Mesendoderm (in vitro differentiated cells): ENCODE measurements around the gene NCF2.
A peak's percentile ranks its signal among the peaks of the same experiment; 100 is the strongest.
"Not testable (repeated sequence)": the region's sequence is repeated elsewhere in the genome, so short reads cannot be mapped to it uniquely, and the experiment has no call there.

Experiments
- DNase-seq: peaks from one replicate; pipeline ENCODE4 v3.0.0; 2013
- H2AK5ac ChIP-seq: 2 replicates; pipeline ENCODE4 v1.6.1; 2013; ENCODE audit warnings: low read length, inconsistent platforms
- H2BK120ac ChIP-seq: 2 replicates; pipeline ENCODE4 v1.6.1; 2013; ENCODE audit warnings: low read depth, mild to moderate bottlenecking, low read length, moderate library complexity, mixed read lengths
- H2BK15ac ChIP-seq: replicated peaks from 2 replicates; pipeline ENCODE4 v1.6.1; 2013; ENCODE audit warnings: low read depth, mild to moderate bottlenecking, moderate library complexity
- H2BK5ac ChIP-seq: 2 replicates; pipeline ENCODE4 v1.6.1; 2013; ENCODE audit warnings: low read length, inconsistent platforms
- H3K18ac ChIP-seq: 2 replicates; pipeline ENCODE4 v1.6.1; 2013; ENCODE audit warnings: mild to moderate bottlenecking, low read length, mixed read lengths
- H3K23ac ChIP-seq: one replicate; pipeline ENCODE4 v1.6.1; 2013; ENCODE audit warnings: low read length
- H3K27ac ChIP-seq: 2 replicates; pipeline ENCODE4 v1.5.1; 2013; ENCODE audit warnings: low read depth, mild to moderate bottlenecking, inconsistent platforms, low read length, moderate library complexity
- H3K27me3 ChIP-seq: 2 replicates; pipeline ENCODE4 v1.6.1; 2013; ENCODE audit warnings: low read length, control low read depth, mild to moderate bottlenecking, inconsistent platforms; ENCODE audit not compliant: insufficient read depth, poor library complexity
- H3K36me3 ChIP-seq: 2 replicates; pipeline ENCODE4 v1.6.1; 2013; ENCODE audit warnings: low read length, inconsistent platforms; ENCODE audit not compliant: control insufficient read depth, insufficient read depth
- H3K4ac ChIP-seq: one replicate; pipeline ENCODE4 v1.6.1; 2013; ENCODE audit warnings: low read depth, mild to moderate bottlenecking, low read length, moderate library complexity
- H3K4me1 ChIP-seq: 2 replicates; pipeline ENCODE4 v1.6.1; 2013; ENCODE audit warnings: low read depth, low read length, inconsistent platforms; ENCODE audit not compliant: control insufficient read depth
- H3K4me2 ChIP-seq: 2 replicates; pipeline ENCODE4 v1.6.1; 2013; ENCODE audit warnings: low read length
- H3K4me3 ChIP-seq: 2 replicates; pipeline ENCODE4 v1.5.1; 2013; ENCODE audit warnings: mild to moderate bottlenecking, low read length
- H3K56ac ChIP-seq: one replicate; pipeline ENCODE4 v1.6.1; 2013; ENCODE audit warnings: low read length
- H3K79me1 ChIP-seq: 2 replicates; pipeline ENCODE4 v1.6.1; 2013; ENCODE audit warnings: low read length, inconsistent platforms
- H3K79me2 ChIP-seq: 2 replicates; pipeline ENCODE4 v1.6.1; 2013; ENCODE audit warnings: mild to moderate bottlenecking, low read length; ENCODE audit not compliant: control insufficient read depth, insufficient read depth
- H3K9ac ChIP-seq: 2 replicates; pipeline ENCODE4 v1.6.1; 2013; ENCODE audit warnings: low read length, inconsistent platforms
- H4K5ac ChIP-seq: one replicate; pipeline ENCODE4 v1.6.1; 2013; ENCODE audit warnings: low read length
- H4K8ac ChIP-seq: one replicate; pipeline ENCODE4 v1.6.1; 2013; ENCODE audit warnings: low read depth, mild to moderate bottlenecking, control low read depth, low read length, moderate library complexity
- WGBS: extraction: QIAGEN DNeasy Blood & Tissue Kit; methylation state at CpG from one replicate; pipeline ENCODE4 v1.1.7; 2013; ENCODE audit warnings: low lambda C conversion rate, missing lambda C conversion rate; ENCODE audit not compliant: insufficient coverage; ENCODE audit errors: extremely low coverage; 5-methylcytosine and 5-hydroxymethylcytosine counted together

The NCF2 gene

DNA sequence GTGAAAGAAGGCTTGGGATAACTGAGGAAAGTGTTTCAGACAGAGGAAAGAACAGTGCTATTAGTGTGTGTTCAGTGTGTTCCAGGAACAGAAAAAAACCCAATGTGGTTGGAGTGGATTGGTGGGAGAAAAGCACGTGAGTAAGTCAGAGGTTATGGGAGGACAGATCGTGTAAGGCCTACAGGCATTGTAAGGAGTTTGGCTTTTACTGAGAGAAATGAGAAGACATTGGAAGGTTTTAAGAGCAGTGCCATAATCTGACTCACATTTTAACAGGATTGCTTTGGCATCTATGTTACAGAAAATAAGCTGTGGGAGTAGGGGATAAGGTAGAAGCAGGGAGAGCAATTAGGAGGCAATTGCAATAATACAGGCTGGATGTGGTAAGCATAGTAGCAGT lies 40.5 kb upstream of the NCF2 start:
- Histone ChIP-seq H3K27me3 (no peaks in the 10 kb centered on the region), H2BK120ac (no peak overlapping the region), H3K4ac (no peak overlapping the region), H4K5ac (no peak overlapping the region), H3K4me3 (no peak overlapping the region), H3K4me1 (no peaks in the 10 kb centered on the region), H4K8ac (no peak overlapping the region), H3K36me3 (peaks cover 6% of the 10 kb centered on the region), H2BK15ac (no peak overlapping the region), H3K79me1 (peaks cover 4% of the 10 kb centered on the region), H3K9ac (no peak overlapping the region), H3K23ac (no peak overlapping the region), H2BK5ac (no peak overlapping the region), H3K18ac (no peak overlapping the region), H3K27ac (no peak overlapping the region), H3K56ac (no peak overlapping the region), H2AK5ac (no peak overlapping the region), H3K4me2 (no peak overlapping the region), H3K79me2 (peaks cover 8% of the 10 kb centered on the region)
- WGBS, result no CpG with 5 or more reads among the region's 2 CpGs
- no peak for DNase-seq

DNA sequence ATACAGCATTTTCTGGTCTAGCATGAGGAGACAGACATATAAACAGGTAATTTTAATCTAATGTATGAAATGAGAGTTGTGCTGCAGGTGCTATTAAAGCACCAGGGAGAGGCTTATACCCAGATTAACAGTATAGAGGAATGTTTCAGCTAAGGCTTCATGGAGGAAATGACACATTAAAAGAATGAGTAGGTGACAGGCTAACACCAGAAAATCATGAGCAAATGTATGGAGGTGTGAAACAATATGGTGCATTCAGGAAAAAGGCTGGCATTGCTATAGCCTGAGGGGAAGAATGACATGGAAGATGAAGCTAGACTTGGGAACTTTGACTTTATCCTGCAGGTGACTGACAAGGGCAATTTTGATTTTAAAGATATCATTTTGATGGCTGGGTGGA lies 38.3 kb upstream of the NCF2 start:
- Histone ChIP-seq H3K4ac (no peak overlapping the region), H2AK5ac (no peak overlapping the region), H2BK120ac (no peak overlapping the region), H3K4me3 (no peak overlapping the region), H2BK15ac (no peak overlapping the region), H3K4me1 (no peaks in the 10 kb centered on the region), H3K18ac (no peak overlapping the region), H3K23ac (no peak overlapping the region), H3K56ac (no peak overlapping the region), H4K8ac (no peak overlapping the region), H3K27me3 (no peaks in the 10 kb centered on the region), H2BK5ac (no peak overlapping the region), H3K79me2 (peaks cover 3% of the 10 kb centered on the region), H4K5ac (no peak overlapping the region), H3K79me1 (peaks cover 4% of the 10 kb centered on the region), H3K36me3 (peaks cover 6% of the 10 kb centered on the region), H3K9ac (no peak overlapping the region), H3K27ac (no peak overlapping the region), H3K4me2 (no peak overlapping the region)
- no peak for DNase-seq

DNA sequence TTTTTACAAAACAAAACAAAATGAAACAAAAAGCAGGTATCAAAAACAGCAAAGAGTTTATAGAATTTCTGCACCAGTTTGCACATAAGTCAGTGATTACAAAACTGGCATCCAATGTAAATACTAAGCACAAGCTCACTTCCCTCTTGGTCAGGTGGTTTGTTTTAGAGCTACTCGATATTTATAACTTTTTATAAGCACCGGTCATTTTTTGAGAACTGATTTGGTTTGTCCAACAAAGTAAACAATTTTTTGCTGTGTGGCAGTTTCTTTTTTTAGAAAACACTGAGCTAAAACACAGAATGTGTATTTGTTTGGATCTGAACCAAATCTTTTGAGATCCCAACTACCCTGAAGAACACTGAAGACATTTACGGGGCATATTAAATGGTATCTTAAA lies 36.0 kb upstream of the NCF2 start:
- not testable (repeated sequence) for H2BK5ac ChIP-seq, H2AK5ac ChIP-seq, H3K36me3 ChIP-seq, H4K5ac ChIP-seq, H3K9ac ChIP-seq, H3K27ac ChIP-seq, H3K79me2 ChIP-seq, H3K4me1 ChIP-seq, H3K18ac ChIP-seq, H2BK15ac ChIP-seq, H3K27me3 ChIP-seq, H2BK120ac ChIP-seq, H3K4me2 ChIP-seq, H3K4me3 ChIP-seq, H3K4ac ChIP-seq, DNase-seq, H4K8ac ChIP-seq, H3K79me1 ChIP-seq, H3K56ac ChIP-seq, H3K23ac ChIP-seq
- WGBS, result no CpG with 5 or more reads among the region's 3 CpGs

DNA sequence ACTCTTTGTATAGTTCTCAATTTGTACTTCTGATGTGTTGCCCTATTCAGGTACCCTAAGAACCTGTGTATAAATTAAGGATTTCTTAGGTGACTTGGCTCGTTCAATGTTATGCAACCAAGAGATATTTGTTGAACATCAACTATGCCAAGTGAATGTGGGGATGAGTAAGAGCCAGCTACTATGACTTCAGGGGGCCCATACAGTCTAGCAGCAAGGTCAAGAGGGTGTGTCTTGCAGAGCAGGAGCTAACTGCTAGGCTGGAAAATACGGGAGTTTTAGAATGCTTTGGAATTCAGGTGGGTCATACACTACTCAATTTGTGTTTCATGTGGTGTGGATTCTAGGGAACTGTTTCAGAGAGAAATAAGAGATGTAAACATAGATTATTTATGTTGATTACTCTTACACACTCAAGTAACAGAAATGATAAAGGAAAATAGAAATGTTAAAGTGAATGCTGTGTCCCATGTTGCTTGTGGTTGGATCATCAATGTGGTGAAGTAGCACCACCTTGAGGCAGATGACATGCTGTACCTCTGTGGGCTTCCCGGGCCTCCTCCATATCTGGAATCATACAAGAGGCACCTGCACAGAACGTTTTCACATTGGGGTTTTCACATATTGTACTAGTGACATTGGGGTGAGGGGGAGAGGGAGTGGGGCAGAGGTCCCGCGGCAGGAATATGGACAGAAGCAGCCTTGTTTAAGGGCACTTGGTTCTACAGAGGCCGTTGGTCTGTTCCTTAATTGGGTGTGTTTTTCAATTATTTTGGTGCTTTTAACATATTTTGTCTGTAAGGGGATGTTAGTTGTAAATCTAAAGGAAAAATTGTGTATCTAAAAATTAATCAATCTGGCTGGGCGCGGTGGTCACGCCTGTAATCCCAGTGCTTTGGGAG lies 32.9 kb upstream of the NCF2 start:
- no peaks in the 10 kb centered on the region for H3K4me1 ChIP-seq
- H3K27ac ChIP-seq, result no peak overlapping the region
- peak; percentile 76 for DNase-seq
- H3K4ac ChIP-seq, result no peak overlapping the region
- no peak overlapping the region for H3K4me2 ChIP-seq
- no peak overlapping the region for H4K5ac ChIP-seq
- no peak overlapping the region for H2BK5ac ChIP-seq
- H3K56ac ChIP-seq, result no peak overlapping the region
- WGBS, result no CpG with 5 or more reads among the region's 10 CpGs
- H3K79me2 ChIP-seq, result no peaks in the 10 kb centered on the region
- no peaks in the 10 kb centered on the region for H3K79me1 ChIP-seq
- no peak overlapping the region for H3K18ac ChIP-seq
- H4K8ac ChIP-seq, result no peak overlapping the region
- no peak overlapping the region for H2BK15ac ChIP-seq
- no peak overlapping the region for H3K4me3 ChIP-seq
- no peak overlapping the region for H2BK120ac ChIP-seq
- H3K23ac ChIP-seq, result no peak overlapping the region
- no peak overlapping the region for H3K9ac ChIP-seq
- no peaks in the 10 kb centered on the region for H3K36me3 ChIP-seq
- H3K27me3 ChIP-seq, result no peaks in the 10 kb centered on the region
- H2AK5ac ChIP-seq, result no peak overlapping the region

- no peak overlapping the region for H3K56ac ChIP-seq
- H2BK120ac ChIP-seq, result no peak overlapping the region
- no peak overlapping the region for H2BK5ac ChIP-seq
- H3K36me3 ChIP-seq, result no peaks in the 10 kb centered on the region
- H3K27me3 ChIP-seq, result no peaks in the 10 kb centered on the region
- H4K8ac ChIP-seq, result no peak overlapping the region
- H3K79me2 ChIP-seq, result no peaks in the 10 kb centered on the region
- H3K18ac ChIP-seq, result no peak overlapping the region
- H3K23ac ChIP-seq, result no peak overlapping the region
- H3K27ac ChIP-seq, result no peak overlapping the region
- H3K4me2 ChIP-seq, result no peak overlapping the region
- H2AK5ac ChIP-seq, result no peak overlapping the region
- no peak overlapping the region for H4K5ac ChIP-seq
- no peak for DNase-seq
- no peaks in the 10 kb centered on the region for H3K4me1 ChIP-seq
- H3K4me3 ChIP-seq, result no peak overlapping the region
- no peak overlapping the region for H3K9ac ChIP-seq
- no peak overlapping the region for H3K4ac ChIP-seq
- no peak overlapping the region for H2BK15ac ChIP-seq
- no peaks in the 10 kb centered on the region for H3K79me1 ChIP-seq
- no CpG with 5 or more reads among the region's 1 CpG for WGBS
Observed at GRCh38 chr1:183622013-183622412, 31.8 kb upstream of the NCF2 start.

DNA sequence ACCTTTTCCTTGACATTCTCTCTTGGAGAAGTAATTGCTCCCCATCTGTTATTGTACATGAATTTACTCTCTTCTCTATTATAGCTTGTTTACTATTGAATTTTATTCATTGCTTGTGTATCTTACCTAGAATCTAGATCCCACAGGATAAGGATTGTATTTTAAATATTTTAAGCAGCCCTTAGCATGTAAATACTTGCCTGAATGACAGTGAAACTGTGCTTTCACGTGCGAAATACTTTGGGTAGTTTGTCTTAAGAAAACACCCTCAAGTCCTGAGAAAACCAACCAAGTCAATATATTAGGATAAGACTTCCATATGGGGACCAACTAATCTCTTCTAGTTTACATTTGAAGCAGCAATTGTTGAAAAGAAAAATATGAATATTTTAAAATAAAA lies 30.1 kb upstream of the NCF2 start:
- Histone ChIP-seq H3K79me1 (no peaks in the 10 kb centered on the region), H3K56ac (no peak overlapping the region), H4K8ac (no peak overlapping the region), H2AK5ac (no peak overlapping the region), H4K5ac (no peak overlapping the region), H3K27me3 (no peaks in the 10 kb centered on the region), H3K23ac (no peak overlapping the region), H3K18ac (no peak overlapping the region), H2BK15ac (no peak overlapping the region), H3K79me2 (no peaks in the 10 kb centered on the region), H3K4me3 (no peak overlapping the region), H3K27ac (no peak overlapping the region), H3K4me1 (no peaks in the 10 kb centered on the region), H3K36me3 (no peaks in the 10 kb centered on the region), H3K9ac (no peak overlapping the region), H2BK120ac (no peak overlapping the region), H3K4me2 (no peak overlapping the region), H2BK5ac (no peak overlapping the region), H3K4ac (no peak overlapping the region)
- no CpG with 5 or more reads among the region's 2 CpGs for WGBS
- peak; percentile 28 for DNase-seq
